Nephron progenitor cell (in vitro differentiated cells): ENCODE measurements around the gene OR6N1.

Source experiments
- DNase-seq: peaks from one replicate; pipeline ENCODE4 v3.0.0; 2021
- H3K27ac Mint-ChIP-seq: 2 replicates; pipeline ENCODE4 v1.8.0; 2021; ENCODE audit warnings: mild to moderate bottlenecking, moderate library complexity, mixed read lengths
- H3K27me3 Mint-ChIP-seq: 2 replicates; pipeline ENCODE4 v1.8.0; 2021; ENCODE audit warnings: mild to moderate bottlenecking, low read depth, mixed read lengths; ENCODE audit not compliant: poor library complexity
- H3K36me3 Mint-ChIP-seq: 2 replicates; pipeline ENCODE4 v1.8.0; 2021; ENCODE audit warnings: low read depth, mixed read lengths
- H3K4me1 Mint-ChIP-seq: 2 replicates; pipeline ENCODE4 v1.8.0; 2021; ENCODE audit warnings: mixed read lengths
- H3K4me3 Mint-ChIP-seq: 2 replicates; pipeline ENCODE4 v1.8.0; 2021; ENCODE audit warnings: mild to moderate bottlenecking, moderate library complexity, mixed read lengths
- H3K9me3 Mint-ChIP-seq: 2 replicates; pipeline ENCODE4 v1.8.0; 2021; ENCODE audit warnings: mild to moderate bottlenecking, moderate library complexity, mixed read lengths
- TF ChIP-seq, protein P1 (sequence below): fragments of 200-600 bp; sonication (generic); IDR thresholded peaks from 2 replicates; pipeline ENCODE4 v1.5.0; 2021; ENCODE audit warnings: antibody characterized with exemption

Gene OR6N1

GRCh38 chr1:158814970-158815369 lies 43.0 kb upstream of the OR6N1 start:
- H3K9me3 Mint-ChIP-seq: no peaks in the 10 kb centered on the region
- no peak overlapping the region for H3K27ac Mint-ChIP-seq
- peaks cover 17% of the 10 kb centered on the region for H3K4me1 Mint-ChIP-seq
- DNase-seq: no peak
- no peak overlapping the region for H3K4me3 Mint-ChIP-seq
- TF ChIP-seq, protein P1, sequence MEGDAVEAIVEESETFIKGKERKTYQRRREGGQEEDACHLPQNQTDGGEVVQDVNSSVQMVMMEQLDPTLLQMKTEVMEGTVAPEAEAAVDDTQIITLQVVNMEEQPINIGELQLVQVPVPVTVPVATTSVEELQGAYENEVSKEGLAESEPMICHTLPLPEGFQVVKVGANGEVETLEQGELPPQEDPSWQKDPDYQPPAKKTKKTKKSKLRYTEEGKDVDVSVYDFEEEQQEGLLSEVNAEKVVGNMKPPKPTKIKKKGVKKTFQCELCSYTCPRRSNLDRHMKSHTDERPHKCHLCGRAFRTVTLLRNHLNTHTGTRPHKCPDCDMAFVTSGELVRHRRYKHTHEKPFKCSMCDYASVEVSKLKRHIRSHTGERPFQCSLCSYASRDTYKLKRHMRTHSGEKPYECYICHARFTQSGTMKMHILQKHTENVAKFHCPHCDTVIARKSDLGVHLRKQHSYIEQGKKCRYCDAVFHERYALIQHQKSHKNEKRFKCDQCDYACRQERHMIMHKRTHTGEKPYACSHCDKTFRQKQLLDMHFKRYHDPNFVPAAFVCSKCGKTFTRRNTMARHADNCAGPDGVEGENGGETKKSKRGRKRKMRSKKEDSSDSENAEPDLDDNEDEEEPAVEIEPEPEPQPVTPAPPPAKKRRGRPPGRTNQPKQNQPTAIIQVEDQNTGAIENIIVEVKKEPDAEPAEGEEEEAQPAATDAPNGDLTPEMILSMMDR: no peak
- H3K36me3 Mint-ChIP-seq: no peaks in the 10 kb centered on the region
- H3K27me3 Mint-ChIP-seq: no peaks in the 10 kb centered on the region

GRCh38 chr1:158813164-158813563 lies 41.2 kb upstream of the OR6N1 start:
- no peaks in the 10 kb centered on the region for H3K9me3 Mint-ChIP-seq
- no peak for DNase-seq
- H3K27me3 Mint-ChIP-seq: no peaks in the 10 kb centered on the region
- H3K27ac Mint-ChIP-seq: no peak overlapping the region
- H3K4me1 Mint-ChIP-seq: peaks cover under 1% of the 10 kb centered on the region
- no peaks in the 10 kb centered on the region for H3K36me3 Mint-ChIP-seq
- TF ChIP-seq, protein P1: no peak
- H3K4me3 Mint-ChIP-seq: no peak overlapping the region

DNA sequence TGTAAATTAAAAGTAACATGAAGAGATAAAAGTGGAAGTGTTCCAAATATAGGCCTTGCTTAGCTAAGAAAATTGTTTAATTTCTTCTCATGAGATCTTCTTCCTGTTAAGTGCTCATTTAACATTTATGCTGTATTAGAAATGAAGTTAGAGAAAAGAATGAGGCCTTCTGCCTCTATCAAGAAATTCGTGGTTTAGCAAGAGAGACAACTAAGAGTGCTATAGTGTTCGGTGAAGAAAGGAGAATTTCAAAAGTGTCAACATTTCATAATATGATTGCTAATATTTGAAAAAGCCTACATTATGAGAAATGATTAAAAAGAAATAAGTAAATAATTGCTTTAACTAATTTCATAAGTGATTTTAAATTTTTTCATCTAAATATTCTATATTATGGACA lies 40.3 kb upstream of the OR6N1 start:
- H3K27me3 Mint-ChIP-seq: peaks cover 4% of the 10 kb centered on the region
- H3K36me3 Mint-ChIP-seq: no peaks in the 10 kb centered on the region
- TF ChIP-seq, protein P1: no peak
- H3K4me3 Mint-ChIP-seq: no peak overlapping the region
- no peak overlapping the region for H3K27ac Mint-ChIP-seq
- H3K4me1 Mint-ChIP-seq: no peaks in the 10 kb centered on the region
- no peaks in the 10 kb centered on the region for H3K9me3 Mint-ChIP-seq
- DNase-seq: no peak

DNA sequence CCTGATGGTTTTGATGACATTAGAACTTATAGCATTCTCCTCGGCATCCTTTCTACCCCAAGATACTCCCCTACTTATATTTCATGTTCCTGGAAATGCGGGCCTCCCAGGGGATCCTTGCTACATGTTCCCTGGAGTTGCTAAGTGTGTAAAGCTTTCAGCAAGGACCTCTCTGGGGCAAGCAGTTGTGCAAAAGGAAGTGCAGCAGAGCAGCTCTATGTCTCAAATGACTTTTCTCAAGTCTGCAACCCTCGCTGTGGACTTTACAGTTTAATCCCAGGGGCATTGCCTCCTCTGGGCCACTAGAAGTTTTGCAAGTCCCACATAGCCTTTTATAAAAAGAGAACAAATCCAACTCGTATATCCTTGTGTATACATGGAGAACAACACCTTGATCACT lies 38.3 kb upstream of the OR6N1 start:
- Mint-ChIP-seq H3K27me3 (peaks cover 4% of the 10 kb centered on the region), H3K4me3 (no peak overlapping the region), H3K9me3 (no peaks in the 10 kb centered on the region), H3K36me3 (no peaks in the 10 kb centered on the region), H3K27ac (no peak overlapping the region), H3K4me1 (no peaks in the 10 kb centered on the region)
- no peak for DNase-seq
- TF ChIP-seq, protein P1: no peak

- peaks cover 4% of the 10 kb centered on the region for H3K27me3 Mint-ChIP-seq
- DNase-seq: no peak
- H3K4me1 Mint-ChIP-seq: no peaks in the 10 kb centered on the region
- H3K36me3 Mint-ChIP-seq: no peaks in the 10 kb centered on the region
- H3K9me3 Mint-ChIP-seq: no peaks in the 10 kb centered on the region
- H3K4me3 Mint-ChIP-seq: no peak overlapping the region
- no peak overlapping the region for H3K27ac Mint-ChIP-seq
- TF ChIP-seq, protein P1: no peak
Measured at GRCh38 chr1:158809862-158810261, 37.9 kb upstream of the OR6N1 start.

- H3K27ac Mint-ChIP-seq: no peak overlapping the region
- DNase-seq: no peak
- TF ChIP-seq, protein P1: no peak
- no peaks in the 10 kb centered on the region for H3K4me1 Mint-ChIP-seq
- H3K9me3 Mint-ChIP-seq: no peaks in the 10 kb centered on the region
- H3K27me3 Mint-ChIP-seq: peaks cover 4% of the 10 kb centered on the region
- no peaks in the 10 kb centered on the region for H3K36me3 Mint-ChIP-seq
- no peak overlapping the region for H3K4me3 Mint-ChIP-seq
Measured at GRCh38 chr1:158809256-158809655, 37.3 kb upstream of the OR6N1 start.
